GM12892 (cell line): Measurements from ENCODE around the gene WDR62.

ENCODE experiments used
- POLR2A ChIP-seq: IDR thresholded peaks from 2 replicates; pipeline ENCODE4 v1.6.1; 2011; ENCODE audit warnings: low read depth, low read length, control low read depth
- TAF1 ChIP-seq: IDR thresholded peaks from 2 replicates; pipeline ENCODE4 v1.6.1; 2011; ENCODE audit warnings: low read depth, mild to moderate bottlenecking, control low read depth, low read length, borderline replicate concordance

- TF ChIP-seq POLR2A (peak; percentile 81; the same call in 1 of the 2 replicates), TAF1 (peak; percentile 29; the same call in 1 of the 2 replicates)
These were observed 471 bp upstream of the WDR62 start, which contains the start of gene THAP8 for GRCh38 chr19:36054119-36054732.
